Cerebellar cortex (tissue), 1 donor: Measurements from ENCODE around the gene ADRA2C.
A peak's percentile ranks its signal among the peaks of the same experiment; 100 is the strongest.

Experiments used
- DNase-seq: peaks from one replicate; pipeline ENCODE4 v3.0.0-alpha.2; 2015; ENCODE audit warnings: low spot score

Gene ADRA2C

GRCh38 chr4:3733195-3733594 is 33.0 kb upstream of the ADRA2C start:
- DNase-seq: no peak

GRCh38 chr4:3735196-3735595 is 31.0 kb upstream of the ADRA2C start:
- no peak for DNase-seq

DNA sequence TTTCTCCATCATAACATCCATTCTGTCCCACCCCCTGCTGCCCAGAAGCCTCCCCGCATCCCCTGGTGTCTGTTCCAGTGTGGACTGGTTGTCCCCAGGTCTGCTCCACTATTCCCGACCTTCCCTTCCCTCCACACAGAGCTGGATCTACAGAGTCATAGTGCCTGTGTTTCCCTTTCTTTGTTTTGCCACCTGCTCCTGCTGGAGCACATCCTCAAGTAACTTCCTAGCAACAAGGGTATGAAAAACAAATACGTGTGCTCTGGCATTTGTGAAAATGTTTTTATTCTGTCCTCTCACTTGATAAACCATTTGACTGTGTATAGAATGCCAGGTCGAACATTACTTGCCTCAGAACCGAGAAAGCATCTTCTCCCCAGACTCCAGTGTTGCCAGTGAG is 29.9 kb upstream of the ADRA2C start:
- DNase-seq: no peak

GRCh38 chr4:3736806-3737205 is 29.4 kb upstream of the ADRA2C start:
- DNase-seq: peak; percentile 89

- no peak for DNase-seq
Observed at GRCh38 chr4:3739577-3739976, 26.6 kb upstream of the ADRA2C start.

GRCh38 chr4:3740256-3740655 is 25.9 kb upstream of the ADRA2C start:
- no peak for DNase-seq

DNA sequence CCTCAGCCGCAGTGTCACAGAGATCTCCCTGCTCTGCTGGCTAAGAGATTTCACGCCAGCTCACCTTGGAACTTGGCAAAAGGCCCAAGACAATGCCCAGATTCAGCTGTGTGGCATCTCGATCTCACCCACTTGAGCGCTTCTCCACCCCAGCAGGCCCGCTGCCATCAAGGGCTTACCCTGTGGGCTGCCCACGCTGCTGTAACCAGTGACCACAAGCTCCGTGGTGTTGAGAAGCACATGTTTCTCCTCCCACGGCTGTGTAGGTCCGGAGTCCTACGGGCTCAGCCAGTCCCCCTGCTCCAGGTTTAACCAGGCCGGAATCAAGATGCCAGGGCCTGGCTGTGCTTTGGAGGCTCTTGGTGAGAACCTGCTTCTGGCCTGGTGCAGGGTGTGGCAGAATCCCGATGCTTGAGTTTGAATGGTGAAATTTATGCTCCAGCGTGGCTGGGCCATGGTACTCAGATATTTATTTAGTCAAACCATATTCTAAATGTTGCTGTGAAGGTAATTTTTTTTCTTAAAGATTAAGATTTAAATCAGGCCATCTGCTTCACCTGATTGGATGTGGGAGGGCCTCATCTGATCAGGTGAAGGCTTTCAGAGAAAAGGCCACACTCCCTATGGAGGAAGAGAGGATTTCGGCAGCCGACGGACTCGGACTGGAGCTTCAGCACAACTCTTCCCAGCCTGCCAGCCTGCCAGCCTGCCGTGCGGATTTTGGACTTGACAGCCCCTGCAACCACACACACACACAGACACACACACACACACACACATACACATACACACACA is 24.8 kb upstream of the ADRA2C start:
- no peak for DNase-seq

DNA sequence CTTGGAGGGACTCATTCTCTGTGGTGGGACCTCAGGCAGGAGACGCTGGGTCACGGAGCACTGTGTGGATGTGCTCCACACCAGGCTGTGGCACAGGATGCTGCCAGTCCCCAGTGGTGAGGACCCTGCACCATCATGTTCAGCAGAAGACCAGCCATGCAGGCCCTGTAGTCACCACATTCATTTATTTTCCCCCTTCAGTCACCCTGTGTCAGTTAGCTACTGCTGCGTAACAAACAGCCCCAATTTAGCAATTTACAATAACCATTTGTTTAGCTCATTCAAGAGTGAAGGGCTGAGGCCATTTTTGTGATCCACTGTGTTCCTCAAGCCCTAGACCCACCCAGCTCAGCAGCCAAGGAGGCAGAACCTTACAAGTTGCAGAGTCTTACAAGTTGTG is 23.6 kb upstream of the ADRA2C start:
- no peak for DNase-seq

DNA sequence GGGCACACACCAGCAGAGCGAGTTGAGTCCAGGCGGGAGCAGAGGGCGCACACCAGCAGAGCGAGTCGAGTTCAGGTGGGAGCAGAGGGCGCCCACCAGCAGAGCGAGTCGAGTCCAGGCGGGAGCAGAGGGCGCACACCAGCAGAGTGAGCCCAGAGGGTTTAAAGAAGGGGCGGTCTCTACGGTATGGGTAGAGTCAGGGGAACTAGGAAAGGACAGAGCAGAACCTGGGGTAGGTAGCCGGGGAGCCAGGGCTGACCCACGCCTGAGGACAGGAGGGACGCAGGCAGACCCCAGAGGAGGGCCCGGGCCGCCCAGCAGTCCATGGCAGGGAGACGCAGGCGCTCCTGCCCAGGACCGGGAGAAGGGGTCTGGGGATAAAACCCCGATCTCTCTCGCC is 22.0 kb upstream of the ADRA2C start:
- DNase-seq: no peak

- DNase-seq: no peak
Observed at GRCh38 chr4:3744901-3745300, 21.3 kb upstream of the ADRA2C start.

- DNase-seq: no peak
Observed at GRCh38 chr4:3745886-3746656, 20.1 kb upstream of the ADRA2C start.

DNA sequence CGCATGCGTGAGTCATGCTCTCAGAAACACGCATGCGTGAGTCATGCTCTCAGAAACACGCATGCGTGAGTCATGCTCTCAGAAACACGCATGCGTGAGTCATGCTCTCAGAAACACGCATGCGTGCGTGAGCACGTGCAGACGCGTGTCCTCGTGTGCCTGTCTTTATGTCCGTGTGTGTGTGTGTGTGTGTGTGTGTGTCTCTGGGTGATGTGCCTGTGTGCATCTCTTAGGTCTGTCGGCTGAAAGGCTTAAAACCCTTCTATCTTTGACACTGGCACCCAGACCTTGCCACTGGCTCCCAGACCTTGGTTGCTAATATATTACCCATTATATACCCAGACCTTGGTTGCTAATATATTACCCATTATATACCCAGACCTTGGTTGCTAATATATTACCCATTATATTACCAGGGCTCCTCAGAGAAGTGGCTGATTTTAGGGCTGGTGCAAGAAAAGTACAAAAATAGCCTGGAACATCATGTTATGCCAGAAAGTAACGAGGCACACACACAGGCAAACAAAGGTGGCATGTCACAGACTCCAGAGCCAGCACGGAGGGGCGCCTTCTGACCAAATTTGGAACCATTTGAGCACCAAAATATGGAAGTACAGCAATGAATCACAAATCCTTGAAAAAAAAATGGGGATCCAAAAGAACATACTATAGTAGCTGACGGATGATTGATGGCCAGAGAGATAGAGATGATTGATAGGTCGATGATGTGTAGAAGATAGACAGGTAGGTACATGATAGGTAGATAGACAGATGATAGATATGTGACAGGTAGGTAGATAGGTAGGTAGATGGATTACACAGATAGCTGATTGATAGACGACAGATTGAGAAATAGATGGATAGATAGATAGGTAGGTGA is 19.2 kb upstream of the ADRA2C start:
- peak; percentile 69 for DNase-seq

DNA sequence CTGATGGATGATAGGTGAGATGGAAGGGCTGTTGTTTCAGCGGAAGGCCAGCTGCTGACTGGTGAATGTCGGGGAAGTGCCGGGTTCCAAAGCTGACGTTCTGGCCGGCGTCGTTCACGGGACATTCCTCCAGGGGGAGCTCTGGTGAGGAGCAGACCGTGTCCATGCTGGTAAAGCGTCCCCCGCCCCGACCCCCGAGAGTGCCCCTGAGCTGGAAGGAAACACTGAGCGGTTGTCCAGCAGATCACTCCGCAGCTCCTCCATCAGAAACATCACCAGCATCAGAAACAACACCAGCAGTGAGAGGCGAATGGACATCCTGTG is 18.6 kb upstream of the ADRA2C start:
- DNase-seq: no peak

DNA sequence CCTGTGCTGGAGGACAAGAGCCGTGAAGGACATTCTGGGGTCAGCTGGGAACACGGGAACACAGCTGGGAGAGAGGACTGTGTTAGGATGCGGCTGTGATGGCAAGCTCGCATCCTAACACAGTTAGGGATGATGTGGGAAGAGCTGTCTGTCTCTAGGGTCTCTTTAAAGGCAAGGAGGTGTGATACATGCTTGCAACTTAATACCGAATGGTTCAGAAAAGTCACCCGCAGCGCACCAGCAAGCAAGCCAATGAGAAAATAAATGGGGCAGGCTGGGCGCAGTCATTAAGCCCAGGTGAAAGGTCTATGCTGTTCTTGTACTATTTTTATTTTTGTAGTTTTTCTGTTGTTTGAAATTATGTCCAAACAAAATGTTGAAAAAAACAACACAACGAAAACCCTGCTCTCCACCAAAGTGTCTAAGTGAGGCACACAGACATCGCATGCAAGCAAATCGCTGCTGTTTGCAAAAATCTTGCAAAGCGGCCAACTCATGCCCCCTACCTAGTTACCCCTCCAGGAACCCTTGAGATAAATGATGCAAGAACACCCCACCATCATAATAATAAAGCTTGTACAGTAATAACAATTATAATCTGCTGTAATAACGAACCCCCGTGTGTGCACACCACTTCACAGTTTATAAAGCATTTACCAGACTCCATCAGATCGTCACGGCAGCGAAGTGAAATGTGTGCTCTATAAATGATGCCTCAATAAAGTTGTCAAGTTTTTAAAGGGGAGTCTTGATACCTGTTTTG is 17.9 kb upstream of the ADRA2C start:
- no peak for DNase-seq

GRCh38 chr4:3749081-3749480 is 17.1 kb upstream of the ADRA2C start:
- DNase-seq: no peak

DNA sequence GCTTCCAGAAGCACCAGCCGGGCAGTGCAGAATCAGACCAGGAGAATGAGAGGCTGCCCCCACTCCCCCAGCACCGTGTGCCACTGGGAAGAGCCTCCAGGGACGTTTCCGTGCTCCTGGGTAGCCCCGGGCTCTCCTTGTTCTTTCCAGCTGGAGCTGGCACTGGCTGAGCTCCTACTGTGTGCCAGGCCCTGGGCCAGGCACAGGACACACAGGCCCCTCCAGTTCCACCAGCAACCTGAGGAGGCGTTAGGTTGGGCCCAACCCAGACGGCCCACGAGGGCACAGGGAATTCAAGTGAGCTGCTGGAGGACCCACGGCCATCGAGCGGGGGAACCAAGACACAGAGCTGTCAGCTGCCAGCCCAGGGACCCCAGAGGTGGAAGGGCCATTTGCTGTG is 15.9 kb upstream of the ADRA2C start:
- DNase-seq: no peak

DNA sequence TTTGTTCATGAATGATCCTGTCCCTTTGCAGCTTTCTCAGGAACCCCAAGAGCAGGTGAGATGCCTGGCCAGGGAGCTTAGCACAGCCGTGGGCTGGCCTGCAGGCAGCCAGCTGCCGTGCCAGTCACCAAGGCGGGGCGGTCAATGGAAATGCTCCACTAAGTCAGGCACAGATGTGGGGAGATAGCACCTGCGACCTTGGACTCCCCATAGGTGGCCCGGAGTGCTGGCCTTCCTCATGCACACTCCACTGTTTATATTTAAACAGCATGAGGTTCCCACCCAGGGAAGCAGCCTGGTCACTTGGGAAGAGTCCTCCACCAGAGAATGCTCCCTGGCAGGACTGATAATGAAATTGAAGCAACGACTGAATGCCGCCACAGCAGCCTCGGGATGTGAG is 14.2 kb upstream of the ADRA2C start:
- no peak for DNase-seq

- no peak for DNase-seq
Observed at GRCh38 chr4:3753726-3754412, 12.3 kb upstream of the ADRA2C start.

- DNase-seq: no peak
Observed at GRCh38 chr4:3756343-3757059, 9.7 kb upstream of the ADRA2C start.

DNA sequence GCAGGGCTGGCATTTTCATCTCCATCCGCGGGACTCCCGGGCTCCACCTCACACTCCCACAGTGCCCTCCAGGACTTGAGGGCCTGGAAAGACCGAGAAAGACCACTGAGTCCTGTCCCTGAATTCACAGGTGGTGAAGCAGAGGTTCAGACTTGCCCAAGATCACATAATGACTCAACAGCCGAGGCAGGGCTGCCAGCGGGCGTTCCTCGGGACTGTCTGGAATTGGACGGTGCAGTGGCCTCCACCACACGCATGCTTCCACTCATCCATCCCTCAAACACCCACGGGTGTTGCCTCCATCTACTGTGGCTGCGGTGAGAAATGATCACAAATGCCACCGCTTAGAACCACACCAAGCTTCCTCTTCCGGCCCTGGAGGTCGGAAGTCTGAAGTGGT is 6.9 kb upstream of the ADRA2C start:
- DNase-seq: no peak

DNA sequence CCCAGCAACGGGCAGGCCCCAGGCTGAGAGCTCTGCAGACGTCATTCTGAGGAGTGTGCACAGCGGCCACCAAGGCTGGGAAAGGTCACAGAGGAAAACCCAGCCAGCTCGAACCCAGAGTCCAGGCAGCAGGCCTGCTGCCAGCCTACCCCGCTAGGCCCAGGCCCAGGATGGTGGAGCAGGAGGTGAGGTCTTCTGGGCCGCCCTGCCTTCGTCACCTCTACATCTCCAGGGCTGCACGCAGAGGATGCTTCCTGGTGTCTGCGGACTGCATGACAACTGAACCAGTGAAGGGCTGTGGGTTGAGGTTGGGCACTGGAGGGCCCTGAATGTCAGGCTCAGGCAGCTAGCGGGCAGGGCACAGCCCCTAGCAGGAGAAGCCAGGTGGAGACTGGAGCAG is 5.8 kb upstream of the ADRA2C start:
- DNase-seq: no peak
